ENCODE results near the gene RAG2. TPM values are rescaled to one million over a fixed set of nuclear protein-coding genes. Genes with fewer than 3 reads are reported as not detected.

Gene RAG2
- total and polyA plus RNA-seq, 2 of the 4 experiments (the other 2 are of a cell fraction) = not detected

DNA sequence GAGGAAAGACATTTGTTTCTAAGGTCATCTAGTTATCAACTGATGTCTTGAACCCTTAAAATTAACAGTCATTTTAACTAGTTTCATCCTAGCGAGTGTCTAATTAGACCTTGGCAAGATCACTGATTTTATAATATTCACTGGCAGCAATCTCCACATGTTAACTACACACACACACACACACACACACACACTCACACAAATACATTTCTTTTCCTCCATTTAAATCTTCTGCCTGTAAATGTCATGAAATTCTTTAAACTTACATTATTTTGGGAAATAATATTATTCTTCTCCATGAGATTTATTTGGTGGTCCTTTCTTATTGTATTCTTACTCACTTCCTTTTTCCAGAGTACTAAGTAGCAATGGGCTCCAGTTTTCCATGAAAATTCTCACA lies 6.6 kb downstream of the RAG2 start:
- Histone ChIP-seq H3K14ac (replicated peaks; ENCODE audit: low read depth, low read length) (no peak overlapping the region), H3K9ac (ENCODE audit: low read depth, low read length) (no peak overlapping the region), H3K27ac (ENCODE audit: insufficient read depth, low read length) (no peak overlapping the region), H4K5ac (ENCODE audit: low read depth, low read length) (no peak overlapping the region), H3K4me1 (ENCODE audit: control insufficient read depth, insufficient read depth, low read length) (no peaks in the 10 kb centered on the region), H2BK120ac (ENCODE audit: low read depth, low read length) (no peak overlapping the region), H3K23ac (ENCODE audit: low read depth, low read length) (no peak overlapping the region), H2BK20ac (ENCODE audit: low read depth, low read length) (no peak overlapping the region), H3K27me3 (ENCODE audit: control insufficient read depth, insufficient read depth, low read length) (no peaks in the 10 kb centered on the region; the same call in 1 of the 2 replicates), H3K4me3 (ENCODE audit: insufficient read depth, low read depth, low read length) (no peak overlapping the region), H2AFZ (replicated peaks; ENCODE audit: low read length, poor library complexity) (no peak overlapping the region), H3K79me1 (ENCODE audit: low read depth in 1 of 2, low read length in 2 of 2) (0 out of 4 replicates have a peak, but pooled peaks cover 0 to 5% of the 10 kb centered on the region in 2 experiments), H4K8ac (ENCODE audit: low read depth in 2 of 2, low read length in 2 of 2) (no peak overlapping the region), H2AK9ac (replicated peaks; ENCODE audit: low read depth, low read length, poor library complexity) (no peak overlapping the region), H2BK5ac (ENCODE audit: low read depth, low read length, poor library complexity, severe bottlenecking) (no peak overlapping the region), H4K91ac (ENCODE audit: insufficient read depth, low read depth, low read length) (no peak overlapping the region), H3K18ac (ENCODE audit: low read depth, low read length) (no peak overlapping the region), H4K20me1 (ENCODE audit: insufficient read depth, low read length) (no peaks in the 10 kb centered on the region), H3K4ac (ENCODE audit: low read depth, low read length) (no peak overlapping the region), H2BK15ac (ENCODE audit: low read depth, low read length) (no peak overlapping the region), H3K9me1 (ENCODE audit: insufficient read depth, low read length) (no peaks in the 10 kb centered on the region), H3K4me2 (ENCODE audit: low read depth, low read length) (no peak overlapping the region), H3K36me3 (ENCODE audit: control insufficient read depth, insufficient read depth, low read length) (no peaks in the 10 kb centered on the region), H3K9me3 (ENCODE audit: control insufficient read depth, insufficient read depth, low read length) (no peaks in the 10 kb centered on the region), H2AK5ac (ENCODE audit: low read depth, low read length) (no peak overlapping the region), H3K56ac (ENCODE audit: extremely low read depth, insufficient read depth, low read length) (no peak overlapping the region)
- no peak for DNase-seq
- no peak for TF ChIP-seq NFE2L2 (IDR thresholded peaks at IDR 0.05; ENCODE audit: low read depth, low read length)
- ChIA-PET POLR2A (ENCODE audit: unreplicated experiment) (no interaction called here), CTCF (no interaction called here)
- BruUV-seq (replicated peaks) = no TSS peak
- dilution Hi-C loops (cut with HindIII; ENCODE audit: low sequenced_read_pairs, unreplicated experiment) (no loop called here), in situ Hi-C loops (cut with MboI; ENCODE audit: low sequenced_read_pairs) (no loop called here), intact Hi-C loops (cut with micrococcal nuclease) (no loop called here)
- WGBS, 2 experiments (ENCODE audit: extremely low coverage in 2 of 2, insufficient read length in 1 of 2) = 29% methylated on average over 1 of the region's 1 CpG; no CpG with 5 or more reads in 1 of the 2 experiments
- ATAC-seq (ENCODE audit: low read depth) = no peak
